ENCODE data around the gene C1QTNF8. TPM values are rescaled to one million over a fixed set of nuclear protein-coding genes. Genes with fewer than 3 reads are reported as not detected.

The C1QTNF8 gene
- total RNA-seq, 1 donor: not detected

GRCh38 chr16:1071561-1072225 is 24.4 kb downstream of the C1QTNF8 start:
- H3K4me1 ChIP-seq (ENCODE audit: insufficient read depth, low read length): no peaks in the 10 kb centered on the region
- H3K4me3 ChIP-seq (ENCODE audit: low read length): no peak overlapping the region
- no peaks in the 10 kb centered on the region for H3K9me3 ChIP-seq (ENCODE audit: low read depth, low read length)
- H3K27me3 ChIP-seq (ENCODE audit: insufficient read depth, low read length): no peaks in the 10 kb centered on the region

- Histone ChIP-seq H3K4me3 (ENCODE audit: low read length) (no peak overlapping the region), H3K9me3 (ENCODE audit: low read depth, low read length) (no peaks in the 10 kb centered on the region), H3K4me1 (ENCODE audit: insufficient read depth, low read length) (no peaks in the 10 kb centered on the region), H3K27me3 (ENCODE audit: insufficient read depth, low read length) (no peaks in the 10 kb centered on the region)
These were observed 25.1 kb downstream of the C1QTNF8 start for GRCh38 chr16:1070864-1071408.

- no peaks in the 10 kb centered on the region for H3K9me3 ChIP-seq (ENCODE audit: low read depth, low read length)
- no peak overlapping the region for H3K4me3 ChIP-seq (ENCODE audit: low read length)
- H3K27me3 ChIP-seq (ENCODE audit: insufficient read depth, low read length): no peaks in the 10 kb centered on the region
- no peaks in the 10 kb centered on the region for H3K4me1 ChIP-seq (ENCODE audit: insufficient read depth, low read length)
These were observed 25.8 kb downstream of the C1QTNF8 start for GRCh38 chr16:1070084-1070863.

- Histone ChIP-seq H3K27me3 (ENCODE audit: insufficient read depth, low read length) (no peaks in the 10 kb centered on the region), H3K4me3 (ENCODE audit: low read length) (no peak overlapping the region), H3K9me3 (ENCODE audit: low read depth, low read length) (no peaks in the 10 kb centered on the region), H3K4me1 (ENCODE audit: insufficient read depth, low read length) (no peaks in the 10 kb centered on the region)
These were observed 26.9 kb downstream of the C1QTNF8 start for GRCh38 chr16:1069154-1069553.

GRCh38 chr16:1068451-1068850 is 27.6 kb downstream of the C1QTNF8 start:
- Histone ChIP-seq H3K4me1 (ENCODE audit: insufficient read depth, low read length) (no peaks in the 10 kb centered on the region), H3K4me3 (ENCODE audit: low read length) (no peak overlapping the region), H3K9me3 (ENCODE audit: low read depth, low read length) (no peaks in the 10 kb centered on the region), H3K27me3 (ENCODE audit: insufficient read depth, low read length) (no peaks in the 10 kb centered on the region)

GRCh38 chr16:1067629-1068028 is 28.4 kb downstream of the C1QTNF8 start:
- H3K4me3 ChIP-seq (ENCODE audit: low read length): no peak overlapping the region
- H3K27me3 ChIP-seq (ENCODE audit: insufficient read depth, low read length): no peaks in the 10 kb centered on the region
- H3K4me1 ChIP-seq (ENCODE audit: insufficient read depth, low read length): no peaks in the 10 kb centered on the region
- no peaks in the 10 kb centered on the region for H3K9me3 ChIP-seq (ENCODE audit: low read depth, low read length)

- H3K4me1 ChIP-seq (ENCODE audit: insufficient read depth, low read length): no peaks in the 10 kb centered on the region
- H3K27me3 ChIP-seq (ENCODE audit: insufficient read depth, low read length): no peaks in the 10 kb centered on the region
- H3K4me3 ChIP-seq (ENCODE audit: low read length): no peak overlapping the region
- H3K9me3 ChIP-seq (ENCODE audit: low read depth, low read length): no peaks in the 10 kb centered on the region
These were observed 29.4 kb downstream of the C1QTNF8 start for GRCh38 chr16:1066584-1067172.

- Histone ChIP-seq H3K9me3 (ENCODE audit: low read depth, low read length) (no peaks in the 10 kb centered on the region), H3K27me3 (ENCODE audit: insufficient read depth, low read length) (no peaks in the 10 kb centered on the region), H3K4me1 (ENCODE audit: insufficient read depth, low read length) (no peaks in the 10 kb centered on the region), H3K4me3 (ENCODE audit: low read length) (no peak overlapping the region)
These were observed 30.4 kb downstream of the C1QTNF8 start for GRCh38 chr16:1065469-1066128.

GRCh38 chr16:1063728-1064127 is 32.3 kb downstream of the C1QTNF8 start:
- H3K4me3 ChIP-seq (ENCODE audit: low read length): no peak overlapping the region
- no peaks in the 10 kb centered on the region for H3K27me3 ChIP-seq (ENCODE audit: insufficient read depth, low read length)
- no peaks in the 10 kb centered on the region for H3K9me3 ChIP-seq (ENCODE audit: low read depth, low read length)
- H3K4me1 ChIP-seq (ENCODE audit: insufficient read depth, low read length): no peaks in the 10 kb centered on the region

- Histone ChIP-seq H3K4me3 (ENCODE audit: low read length) (no peak overlapping the region), H3K4me1 (ENCODE audit: insufficient read depth, low read length) (no peaks in the 10 kb centered on the region), H3K27me3 (ENCODE audit: insufficient read depth, low read length) (no peaks in the 10 kb centered on the region), H3K9me3 (ENCODE audit: low read depth, low read length) (no peaks in the 10 kb centered on the region)
These were observed 33.1 kb downstream of the C1QTNF8 start for GRCh38 chr16:1062895-1063294.

- no peak overlapping the region for H3K4me3 ChIP-seq (ENCODE audit: low read length)
- no peaks in the 10 kb centered on the region for H3K27me3 ChIP-seq (ENCODE audit: insufficient read depth, low read length)
- no peaks in the 10 kb centered on the region for H3K4me1 ChIP-seq (ENCODE audit: insufficient read depth, low read length)
- no peaks in the 10 kb centered on the region for H3K9me3 ChIP-seq (ENCODE audit: low read depth, low read length)
These were observed 34.1 kb downstream of the C1QTNF8 start for GRCh38 chr16:1061769-1062505.

- no peak overlapping the region for H3K4me3 ChIP-seq (ENCODE audit: low read length)
- no peaks in the 10 kb centered on the region for H3K27me3 ChIP-seq (ENCODE audit: insufficient read depth, low read length)
- H3K9me3 ChIP-seq (ENCODE audit: low read depth, low read length): no peaks in the 10 kb centered on the region
- no peaks in the 10 kb centered on the region for H3K4me1 ChIP-seq (ENCODE audit: insufficient read depth, low read length)
These were observed 35.4 kb downstream of the C1QTNF8 start for GRCh38 chr16:1060416-1061340.

- no peaks in the 10 kb centered on the region for H3K4me1 ChIP-seq (ENCODE audit: insufficient read depth, low read length)
- H3K4me3 ChIP-seq (ENCODE audit: low read length): no peak overlapping the region
- H3K9me3 ChIP-seq (ENCODE audit: low read depth, low read length): no peaks in the 10 kb centered on the region
- no peaks in the 10 kb centered on the region for H3K27me3 ChIP-seq (ENCODE audit: insufficient read depth, low read length)
These were observed 36.7 kb downstream of the C1QTNF8 start for GRCh38 chr16:1059310-1059709.

GRCh38 chr16:1058216-1058615 is 37.8 kb downstream of the C1QTNF8 start:
- Histone ChIP-seq H3K4me1 (ENCODE audit: insufficient read depth, low read length) (no peaks in the 10 kb centered on the region), H3K9me3 (ENCODE audit: low read depth, low read length) (no peaks in the 10 kb centered on the region), H3K4me3 (ENCODE audit: low read length) (no peak overlapping the region), H3K27me3 (ENCODE audit: insufficient read depth, low read length) (no peaks in the 10 kb centered on the region)

All from mononuclear cell (primary cell).